OCI-LY1 (cell line): ENCODE measurements around the gene RENBP.

ENCODE experiments used
- H2AFZ ChIP-seq: fragments of 200-600 bp; sonication (generic), shearing (Covaris generic); 2 replicates; pipeline ENCODE4 v1.6.0; 2014; ENCODE audit warnings: antibody characterized with exemption, mild to moderate bottlenecking, low read length
- H3F3A ChIP-seq: fragments of 200-600 bp; sonication (generic), shearing (Covaris generic); 2 replicates; pipeline ENCODE4 v1.6.0; 2014; ENCODE audit warnings: mild to moderate bottlenecking, antibody characterized with exemption, low read length, moderate library complexity; ENCODE audit not compliant: insufficient read depth
- H3K27ac ChIP-seq: fragments of 200-600 bp; sonication (generic); 2 replicates; pipeline ENCODE4 v1.5.1; 2014; ENCODE audit warnings: low read length, mixed run types, mild to moderate bottlenecking, low read depth; ENCODE audit not compliant: poor library complexity, severe bottlenecking
- H3K27me3 ChIP-seq: fragments of 200-600 bp; sonication (generic); 2 replicates; pipeline ENCODE4 v1.6.0; 2014; ENCODE audit warnings: antibody characterized with exemption, mild to moderate bottlenecking, low read length, moderate library complexity; ENCODE audit not compliant: insufficient read depth
- H3K36me3 ChIP-seq: fragments of 200-600 bp; sonication (generic); 2 replicates; pipeline ENCODE4 v1.6.1; 2014; ENCODE audit warnings: mild to moderate bottlenecking, antibody characterized with exemption, low read length, moderate library complexity, mixed read lengths; ENCODE audit not compliant: insufficient read depth
- H3K4me1 ChIP-seq: fragments of 200-600 bp; sonication (generic); 2 replicates; pipeline ENCODE4 v1.5.1; 2014; ENCODE audit warnings: mild to moderate bottlenecking, low read length, moderate library complexity; ENCODE audit not compliant: insufficient read depth, severe bottlenecking
- H3K4me2 ChIP-seq: fragments of 200-600 bp; sonication (generic), shearing (Covaris generic); 2 replicates; pipeline ENCODE4 v1.6.1; 2014; ENCODE audit warnings: low read length
- H3K4me3 ChIP-seq: fragments of 200-600 bp; sonication (generic); 2 replicates; pipeline ENCODE4 v1.5.1; 2014; ENCODE audit warnings: low read length, low read depth, mild to moderate bottlenecking, mixed read lengths; ENCODE audit not compliant: poor library complexity, severe bottlenecking
- H3K79me2 ChIP-seq: fragments of 200-600 bp; shearing (Covaris generic); 2 replicates; pipeline ENCODE4 v1.6.1; 2016; ENCODE audit warnings: mixed run types, low read length, mixed read lengths; ENCODE audit not compliant: insufficient read depth
- H3K9ac ChIP-seq: fragments of 200-600 bp; sonication (generic), shearing (Covaris generic); 2 replicates; pipeline ENCODE4 v1.6.1; 2014; ENCODE audit warnings: mild to moderate bottlenecking, low read length, mixed read lengths
- H3K9me2 ChIP-seq: fragments of 200-600 bp; sonication (generic), shearing (Covaris generic); 2 replicates; pipeline ENCODE4 v1.6.1; 2014; ENCODE audit warnings: low read depth, mild to moderate bottlenecking, low read length, mixed read lengths
- H3K9me3 ChIP-seq: fragments of 200-600 bp; shearing (Covaris generic); 2 replicates; pipeline ENCODE4 v1.6.1; 2014; ENCODE audit warnings: low read length, mixed read lengths
- H4K20me1 ChIP-seq: fragments of 200-600 bp; sonication (generic), shearing (Covaris generic); 2 replicates; pipeline ENCODE4 v1.6.0; 2016; ENCODE audit warnings: mild to moderate bottlenecking, low read length; ENCODE audit not compliant: insufficient read depth
- CTCF ChIP-seq: fragments of 200-600 bp; sonication (generic), shearing (Covaris generic); IDR thresholded peaks from 2 replicates; pipeline ENCODE4 v1.5.1; 2017; ENCODE audit warnings: mild to moderate bottlenecking, antibody characterized with exemption, low read length, moderate library complexity, mixed read lengths
- EZH2 ChIP-seq: fragments of 200-600 bp; sonication (generic), shearing (Covaris generic); IDR thresholded peaks from 2 replicates; pipeline ENCODE4 v1.8.0; 2017; ENCODE audit warnings: borderline replicate concordance, mixed run types, mild to moderate bottlenecking, antibody characterized with exemption, low read length, moderate library complexity, mixed read lengths

RENBP gene

GRCh38 chrX:153974003-153974725 is 29.7 kb upstream of the RENBP start:
- Histone ChIP-seq H3F3A (no peaks in the 10 kb centered on the region), H3K4me1 (peaks cover 21% of the 10 kb centered on the region), H3K4me3 (peak overlapping the region; percentile 85), H2AFZ (no peak overlapping the region), H3K9me3 (no peaks in the 10 kb centered on the region), H4K20me1 (no peaks in the 10 kb centered on the region), H3K9me2 (no peaks in the 10 kb centered on the region), H3K27me3 (no peaks in the 10 kb centered on the region), H3K9ac (peak overlapping the region; percentile 100), H3K79me2 (peaks cover 6% of the 10 kb centered on the region), H3K27ac (peak overlapping the region; percentile 98), H3K36me3 (peaks cover 6% of the 10 kb centered on the region; the same call in 1 of the 2 replicates), H3K4me2 (peak overlapping the region; percentile 87)
- TF ChIP-seq CTCF (no peak), EZH2 (no peak)

- Histone ChIP-seq H2AFZ (no peak overlapping the region), H4K20me1 (no peaks in the 10 kb centered on the region), H3F3A (no peaks in the 10 kb centered on the region), H3K4me3 (peak overlapping the region; percentile 85), H3K9ac (peak overlapping the region; percentile 100), H3K27me3 (no peaks in the 10 kb centered on the region), H3K79me2 (peaks cover 13% of the 10 kb centered on the region), H3K4me1 (peaks cover 27% of the 10 kb centered on the region), H3K4me2 (peak overlapping the region; percentile 87), H3K9me2 (no peaks in the 10 kb centered on the region), H3K9me3 (no peaks in the 10 kb centered on the region), H3K36me3 (peaks cover 8% of the 10 kb centered on the region; the same call in 1 of the 2 replicates), H3K27ac (peak overlapping the region; percentile 98)
- TF ChIP-seq EZH2 (no peak), CTCF (no peak)
These were observed 28.9 kb upstream of the RENBP start for GRCh38 chrX:153973127-153974002.

GRCh38 chrX:153972368-153973126 is 28.1 kb upstream of the RENBP start, which contains the start of gene TMEM187:
Gene TMEM187 (plus strand): TSS chrX:153972754. CDS start chrX:153982063, 9,309 bp downstream.
- Histone ChIP-seq H3K9ac (peak within 1 kb of the TSS; percentile 100), H4K20me1 (no peaks in the 10 kb centered on the region), H3K27me3 (no peaks in the 10 kb centered on the region), H3K4me1 (peaks cover 35% of the 10 kb centered on the region), H3K4me2 (peak within 1 kb of the TSS; percentile 87), H3K4me3 (peak within 1 kb of the TSS; percentile 93), H3K36me3 (peaks cover 13% of the 10 kb centered on the region; the same call in 1 of the 2 replicates), H3K27ac (peak within 1 kb of the TSS; percentile 98), H3K9me2 (no peaks in the 10 kb centered on the region), H2AFZ (no peak within 1 kb of the TSS), H3K9me3 (no peaks in the 10 kb centered on the region), H3F3A (no peaks in the 10 kb centered on the region), H3K79me2 (peaks cover 21% of the 10 kb centered on the region)
- TF ChIP-seq EZH2 = no peak
- no peak for TF ChIP-seq CTCF
